IMR-90 (cell line): ENCODE results near the gene TFB2M. TPM values are rescaled to one million over a fixed set of nuclear protein-coding genes. Genes with fewer than 3 reads are reported as not detected.

Experiments
- ATAC-seq: fragments of 200-7000 bp; cut with Tn5 transposase; 2 replicates; pipeline ENCODE4 v1.9.1; 2020; ENCODE audit warnings: low read depth, mild to moderate bottlenecking, moderate library complexity
- BruUV-seq: library from RNA; stranded (reverse); fragments of 400-500 nt; replicated peaks from 2 replicates; lab custom pipeline; 2021; lab: Mats Ljungman, UMichigan
- CTCF ChIA-PET: fragments of 300-600 bp; formaldehyde crosslinking; extraction: SDS; loops from one replicate; lab custom pipeline; 2021; ENCODE audit warnings: antibody characterized with exemption; lab: Yijun Ruan, JAX
- POLR2A ChIA-PET: fragments of 300-600 bp; sonication (Branson Sonifier 250); formaldehyde crosslinking; loops from one replicate; lab custom pipeline; 2022; ENCODE audit warnings: antibody characterized with exemption; ENCODE audit not compliant: unreplicated experiment; lab: Charles Lee
- DNase-seq: peaks from one replicate; pipeline ENCODE4 v3.0.0; 2013
- H2AFZ ChIP-seq: replicated peaks from 2 replicates; pipeline ENCODE3; 2013; ENCODE audit warnings: low read length, mild to moderate bottlenecking; ENCODE audit not compliant: poor library complexity
- H2AK5ac ChIP-seq: 2 replicates; pipeline ENCODE4 v1.6.1; 2013; ENCODE audit warnings: low read depth, low read length, inconsistent platforms
- H2AK9ac ChIP-seq: replicated peaks from 2 replicates; pipeline ENCODE3; 2013; ENCODE audit warnings: mild to moderate bottlenecking, low read depth, low read length, moderate library complexity; ENCODE audit not compliant: poor library complexity
- H2BK120ac ChIP-seq: 2 replicates; pipeline ENCODE4 v1.6.1; 2013; ENCODE audit warnings: low read depth, low read length, inconsistent platforms
- H2BK15ac ChIP-seq: 3 replicates; pipeline ENCODE4 v1.6.1; 2013; ENCODE audit warnings: low read depth, low read length, inconsistent platforms
- H2BK20ac ChIP-seq: 2 replicates; pipeline ENCODE4 v1.6.1; 2013; ENCODE audit warnings: low read depth, mild to moderate bottlenecking, inconsistent platforms, low read length, moderate library complexity
- H2BK5ac ChIP-seq: 2 replicates; pipeline ENCODE4 v1.6.1; 2013; ENCODE audit warnings: mild to moderate bottlenecking, low read depth, low read length, inconsistent platforms; ENCODE audit not compliant: poor library complexity, severe bottlenecking
- H3K14ac ChIP-seq: replicated peaks from 2 replicates; pipeline ENCODE4 v1.6.1; 2013; ENCODE audit warnings: low read depth, low read length, inconsistent platforms
- H3K18ac ChIP-seq: 2 replicates; pipeline ENCODE4 v1.6.1; 2013; ENCODE audit warnings: low read depth, low read length, control low read depth
- H3K23ac ChIP-seq: 2 replicates; pipeline ENCODE4 v1.6.1; 2013; ENCODE audit warnings: low read depth, low read length, inconsistent platforms
- H3K27ac ChIP-seq: 2 replicates; pipeline ENCODE4 v1.5.1; 2013; ENCODE audit warnings: mild to moderate bottlenecking, control low read depth, low read length; ENCODE audit not compliant: insufficient read depth
- H3K27me3 ChIP-seq: 2 replicates; pipeline ENCODE4 v1.6.1; 2013; ENCODE audit warnings: low read length; ENCODE audit not compliant: control insufficient read depth, insufficient read depth
- H3K36me3 ChIP-seq: 2 replicates; pipeline ENCODE4 v1.6.1; 2013; ENCODE audit warnings: low read length, mixed read lengths; ENCODE audit not compliant: control insufficient read depth, insufficient read depth
- H3K4ac ChIP-seq: 2 replicates; pipeline ENCODE4 v1.6.1; 2013; ENCODE audit warnings: low read depth, low read length, inconsistent platforms
- H3K4me1 ChIP-seq: 2 replicates; pipeline ENCODE4 v1.6.1; 2013; ENCODE audit warnings: low read length, mixed read lengths; ENCODE audit not compliant: control insufficient read depth, insufficient read depth
- H3K4me2 ChIP-seq: 2 replicates; pipeline ENCODE4 v1.6.1; 2013; ENCODE audit warnings: low read depth, mild to moderate bottlenecking, control low read depth, low read length, moderate library complexity
- H3K4me3 ChIP-seq: 2 replicates; pipeline ENCODE4 v1.5.1; 2013; ENCODE audit warnings: low read depth, mild to moderate bottlenecking, control low read depth, low read length, moderate library complexity; ENCODE audit not compliant: insufficient read depth
- H3K56ac ChIP-seq: 2 replicates; pipeline ENCODE4 v1.6.1; 2013; ENCODE audit warnings: low read length, inconsistent platforms; ENCODE audit not compliant: insufficient read depth; ENCODE audit errors: extremely low read depth
- H3K79me1 ChIP-seq, 2 experiments: 2 replicates each; pipeline ENCODE4 v1.6.1; 2013; ENCODE audit warnings: low read length in 2 of 2, inconsistent platforms in 1 of 2, low read depth in 1 of 2
- H3K9ac ChIP-seq: 2 replicates; pipeline ENCODE4 v1.6.1; 2013; ENCODE audit warnings: low read depth, low read length, control low read depth
- H3K9me1 ChIP-seq: 2 replicates; pipeline ENCODE4 v1.6.1; 2013; ENCODE audit warnings: low read length, inconsistent platforms; ENCODE audit not compliant: insufficient read depth
- H3K9me3 ChIP-seq: 2 replicates; pipeline ENCODE4 v1.6.1; 2013; ENCODE audit warnings: low read length; ENCODE audit not compliant: control insufficient read depth, insufficient read depth
- H4K20me1 ChIP-seq: 2 replicates; pipeline ENCODE4 v1.6.1; 2013; ENCODE audit warnings: low read length, inconsistent platforms; ENCODE audit not compliant: insufficient read depth
- H4K5ac ChIP-seq: 2 replicates; pipeline ENCODE4 v1.6.1; 2013; ENCODE audit warnings: mild to moderate bottlenecking, low read depth, low read length, control low read depth
- H4K8ac ChIP-seq, 2 experiments: 2 replicates each; pipeline ENCODE4 v1.6.1; 2013; ENCODE audit warnings: low read depth in 2 of 2, low read length in 2 of 2, control low read depth in 1 of 2, inconsistent platforms in 1 of 2
- H4K91ac ChIP-seq: 2 replicates; pipeline ENCODE4 v1.6.1; 2013; ENCODE audit warnings: low read depth, low read length, inconsistent platforms; ENCODE audit not compliant: insufficient read depth
- CHD1 ChIP-seq: IDR thresholded peaks from 2 replicates; pipeline ENCODE4 v1.6.1; 2012; ENCODE audit warnings: low read depth, low read length, improper control_type of control experiment
- POLR2A ChIP-seq: IDR thresholded peaks from 2 replicates; pipeline ENCODE4 v1.6.1; 2012; ENCODE audit warnings: mild to moderate bottlenecking, low read depth, low read length
- WGBS, 2 experiments: methylation state at CpG; one replicate each; pipeline versions ENCODE4 v1.1.5 to v1.1.7; 2013; ENCODE audit warnings: missing lambda C conversion rate in 2 of 2; ENCODE audit not compliant: insufficient read length in 1 of 2; ENCODE audit errors: extremely low coverage in 2 of 2; 5-methylcytosine and 5-hydroxymethylcytosine counted together
- dilution Hi-C: fragments of 300-500 bp; cut with HindIII; formaldehyde crosslinking; loops from one replicate; pipeline ENCODE4 v1.14.3; 2018; ENCODE audit warnings: low sequenced_read_pairs; ENCODE audit not compliant: unreplicated experiment
- in situ Hi-C: fragments of 300-500 bp; cut with MboI; formaldehyde crosslinking; loops from 3 replicates; pipeline ENCODE4 v1.14.3; 2019; ENCODE audit warnings: low sequenced_read_pairs, inconsistent platforms, mixed read lengths
- intact Hi-C: fragments of 100-400 bp; cut with micrococcal nuclease; formaldehyde crosslinking; loops from 2 replicates; pipeline ENCODE4 v1.10.0; 2022
- polyA plus RNA-seq, 3 experiments: library from polyadenylated mRNA; depleted of rRNA; stranded (reverse); fragments of >200 nt; gene quantifications; 2 replicates each; pipeline ENCODE4 v1.2.3, GENCODE V29; 2012; ENCODE audit warnings: low replicate concordance in 1 of 3
- total RNA-seq: library from RNA; depleted of rRNA; stranded (reverse); fragments of >200 nt; gene quantifications from 2 replicates; pipeline ENCODE4 v1.2.3, GENCODE V29; 2012

Gene TFB2M
- total and polyA plus RNA-seq, 2 of the 4 experiments (the other 2 are of a cell fraction): 13.3 to 15.7 TPM

DNA sequence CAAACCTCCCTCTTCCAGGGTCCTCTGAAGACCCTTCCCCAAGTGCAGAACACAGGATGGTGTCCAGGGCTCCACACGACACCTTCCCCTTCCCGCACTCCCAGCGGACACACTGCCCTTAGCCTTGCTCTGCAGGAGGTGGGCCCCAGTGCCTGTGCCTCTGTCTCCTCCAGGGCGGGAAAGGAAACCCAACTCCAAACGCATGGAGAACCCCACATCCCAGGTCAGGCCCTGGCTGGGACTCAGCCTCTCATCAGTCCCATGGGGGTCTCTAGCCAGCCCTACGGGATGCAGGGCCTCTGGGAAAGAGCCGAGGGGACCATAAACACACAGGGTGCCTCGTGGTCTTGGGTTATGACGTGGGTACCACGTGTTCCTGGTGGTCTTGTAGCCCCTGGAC lies 53.4 kb downstream of the TFB2M start:
- intact Hi-C loops (no loop called here), in situ Hi-C loops (no loop called here), dilution Hi-C loops (no loop called here)
- Histone ChIP-seq H3K14ac (no peak overlapping the region), H3K27ac (no peak overlapping the region), H3K4me1 (no peaks in the 10 kb centered on the region), H3K27me3 (no peaks in the 10 kb centered on the region), H3K56ac (no peak overlapping the region), H2BK5ac (no peak overlapping the region), H3K9me1 (no peaks in the 10 kb centered on the region), H3K36me3 (no peaks in the 10 kb centered on the region), H2AK9ac (no peak overlapping the region), H3K9ac (no peak overlapping the region), H3K4me2 (no peak overlapping the region), H2BK15ac (no peak overlapping the region), H4K5ac (no peak overlapping the region), H4K8ac (no peak overlapping the region), H3K4me3 (no peak overlapping the region), H4K91ac (no peak overlapping the region), H3K18ac (no peak overlapping the region), H2BK120ac (no peak overlapping the region), H2BK20ac (no peak overlapping the region), H3K79me1 (no peaks in the 10 kb centered on the region), H3K9me3 (peaks cover 40% of the 10 kb centered on the region), H3K4ac (no peak overlapping the region), H3K23ac (no peak overlapping the region), H4K20me1 (no peaks in the 10 kb centered on the region), H2AFZ (no peak overlapping the region), H2AK5ac (no peak overlapping the region)
- ChIA-PET POLR2A (no interaction called here), CTCF (no interaction called here)
- DNase-seq (no peak), ATAC-seq (no peak)
- BruUV-seq: no TSS peak
- 82% methylated on average over 4 of the region's 10 CpGs; no CpG with 5 or more reads in 1 of the 2 experiments for WGBS, 2 experiments
- TF ChIP-seq POLR2A: no peak
- no peak for TF ChIP-seq CHD1
